Smooth muscle cell (in vitro differentiated cells): ENCODE measurements around the gene IRF9. TPM values are rescaled to one million over a fixed set of nuclear protein-coding genes. Genes with fewer than 3 reads are reported as not detected.

Experiments used
- DNase-seq: peaks from one replicate; lab custom pipeline; 2025; ENCODE audit not compliant: unreplicated experiment; lab: John Stamatoyannopoulos, UW
- H2AFZ ChIP-seq: fragments of 200-600 bp; sonication (generic); 2 replicates; pipeline ENCODE4 v1.6.0; 2016; ENCODE audit warnings: antibody characterized with exemption, low read depth, mild to moderate bottlenecking
- H3F3A ChIP-seq: fragments of 200-600 bp; sonication (generic); 2 replicates; pipeline ENCODE4 v1.6.0; 2017; ENCODE audit warnings: antibody characterized with exemption, low read depth
- H3K27ac ChIP-seq: fragments of 200-600 bp; sonication (generic); 2 replicates; pipeline ENCODE4 v1.5.1; 2016; ENCODE audit warnings: low read depth, mild to moderate bottlenecking
- H3K27me3 ChIP-seq: fragments of 200-600 bp; sonication (generic); 2 replicates; pipeline ENCODE4 v1.6.1; 2016; ENCODE audit warnings: low read depth, mild to moderate bottlenecking
- H3K36me3 ChIP-seq: fragments of 200-600 bp; sonication (generic); 2 replicates; pipeline ENCODE4 v1.5.1; 2016; ENCODE audit warnings: low read depth
- H3K4me1 ChIP-seq: fragments of 200-600 bp; sonication (generic); 2 replicates; pipeline ENCODE4 v1.5.1; 2016; ENCODE audit warnings: low read depth
- H3K4me2 ChIP-seq: fragments of 200-600 bp; sonication (generic); 2 replicates; pipeline ENCODE4 v1.6.0; 2016; ENCODE audit warnings: mild to moderate bottlenecking
- H3K4me3 ChIP-seq: fragments of 200-600 bp; sonication (generic); 2 replicates; pipeline ENCODE4 v1.5.1; 2016; ENCODE audit warnings: mild to moderate bottlenecking
- H3K79me2 ChIP-seq: fragments of 200-600 bp; sonication (generic); 2 replicates; pipeline ENCODE4 v1.6.0; 2016; ENCODE audit warnings: low read depth, mild to moderate bottlenecking
- H3K9ac ChIP-seq: fragments of 200-600 bp; sonication (generic); 2 replicates; pipeline ENCODE4 v1.6.0; 2016; ENCODE audit warnings: low read depth
- H3K9me3 ChIP-seq: fragments of 200-600 bp; sonication (generic); replicated peaks from 2 replicates; pipeline ENCODE4 v1.5.1; 2016; ENCODE audit warnings: low read depth
- H4K20me1 ChIP-seq: fragments of 200-600 bp; sonication (generic); 2 replicates; pipeline ENCODE4 v1.6.0; 2016; ENCODE audit warnings: low read depth
- WGBS: methylation state at CpG from one replicate; pipeline ENCODE4 v1.1.7; 2016; ENCODE audit warnings: low lambda C conversion rate; 5-methylcytosine and 5-hydroxymethylcytosine counted together
- polyA plus RNA-seq: library from polyadenylated mRNA; unstranded; fragments of >200 nt; fragmentation: Nextera tagmentation; extraction: Ambion mirVana; gene quantifications from 2 replicates; pipeline ENCODE4 v1.2.1, GENCODE V29; 2016
- total RNA-seq: library from RNA; depleted of rRNA; stranded (reverse); fragments of >200 nt; gene quantifications from 2 replicates; pipeline ENCODE4 v1.2.3, GENCODE V29; 2014
- TF ChIP-seq, protein P1 (sequence below): fragments of 200-600 bp; sonication (generic); IDR thresholded peaks from 2 replicates; pipeline ENCODE4 v1.5.1; 2017; ENCODE audit warnings: borderline replicate concordance, mild to moderate bottlenecking, antibody characterized with exemption; ENCODE audit not compliant: insufficient read depth, poor library complexity, severe bottlenecking

IRF9 gene
- total and polyA plus RNA-seq, 2 experiments from 2014 or later, result 42.0 to 42.7 TPM

DNA sequence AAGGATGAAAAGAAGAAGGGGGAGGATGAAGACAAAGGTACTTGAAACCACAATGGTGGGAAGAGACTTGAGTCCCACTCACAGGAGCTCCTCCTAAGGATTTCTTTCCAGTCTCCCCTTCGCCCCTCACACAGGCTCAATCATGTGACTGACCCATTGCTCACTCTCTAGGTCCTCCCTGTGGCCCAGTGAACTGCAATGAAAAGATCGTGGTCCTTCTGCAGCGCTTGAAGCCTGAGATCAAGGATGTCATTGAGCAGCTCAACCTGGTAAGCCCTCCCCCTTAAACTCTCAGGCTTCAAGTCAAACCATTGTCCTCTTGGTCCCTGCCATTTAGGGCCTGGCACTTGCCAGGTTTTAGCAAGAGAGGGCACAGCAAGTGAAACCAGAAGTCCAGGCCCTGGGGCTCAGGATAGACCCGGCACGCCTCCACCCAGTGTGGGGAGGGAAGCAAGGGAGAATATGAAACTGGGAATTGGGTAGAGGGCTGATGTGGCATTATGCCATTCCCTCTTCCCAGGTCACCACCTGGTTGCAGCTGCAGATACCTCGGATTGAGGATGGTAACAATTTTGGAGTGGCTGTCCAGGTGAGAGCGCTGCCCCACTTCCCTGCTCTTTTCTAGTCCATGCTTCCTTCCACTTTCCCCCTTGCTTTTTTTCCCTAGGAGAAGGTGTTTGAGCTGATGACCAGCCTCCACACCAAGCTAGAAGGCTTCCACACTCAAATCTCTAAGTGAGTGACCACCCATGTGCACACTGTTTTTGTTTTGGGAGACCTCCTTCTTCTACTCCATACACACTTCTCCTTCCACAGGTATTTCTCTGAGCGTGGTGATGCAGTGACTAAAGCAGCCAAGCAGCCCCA, 23.3 kb upstream of the IRF9 start:
- Histone ChIP-seq H3K27me3 (no peaks in the 10 kb centered on the region), H3K27ac (no peak overlapping the region), H3K4me3 (no peak overlapping the region), H3K9me3 (no peaks in the 10 kb centered on the region), H3K4me2 (no peak overlapping the region), H3K9ac (no peak overlapping the region), H3K4me1 (peaks cover 18% of the 10 kb centered on the region), H3K79me2 (peaks cover 19% of the 10 kb centered on the region), H4K20me1 (peaks cover 8% of the 10 kb centered on the region), H3F3A (peaks cover 2% of the 10 kb centered on the region), H3K36me3 (no peaks in the 10 kb centered on the region), H2AFZ (no peak overlapping the region)
- WGBS, result 98% methylated on average over 8 of the region's 8 CpGs
- no peak for DNase-seq
- TF ChIP-seq, protein P1, sequence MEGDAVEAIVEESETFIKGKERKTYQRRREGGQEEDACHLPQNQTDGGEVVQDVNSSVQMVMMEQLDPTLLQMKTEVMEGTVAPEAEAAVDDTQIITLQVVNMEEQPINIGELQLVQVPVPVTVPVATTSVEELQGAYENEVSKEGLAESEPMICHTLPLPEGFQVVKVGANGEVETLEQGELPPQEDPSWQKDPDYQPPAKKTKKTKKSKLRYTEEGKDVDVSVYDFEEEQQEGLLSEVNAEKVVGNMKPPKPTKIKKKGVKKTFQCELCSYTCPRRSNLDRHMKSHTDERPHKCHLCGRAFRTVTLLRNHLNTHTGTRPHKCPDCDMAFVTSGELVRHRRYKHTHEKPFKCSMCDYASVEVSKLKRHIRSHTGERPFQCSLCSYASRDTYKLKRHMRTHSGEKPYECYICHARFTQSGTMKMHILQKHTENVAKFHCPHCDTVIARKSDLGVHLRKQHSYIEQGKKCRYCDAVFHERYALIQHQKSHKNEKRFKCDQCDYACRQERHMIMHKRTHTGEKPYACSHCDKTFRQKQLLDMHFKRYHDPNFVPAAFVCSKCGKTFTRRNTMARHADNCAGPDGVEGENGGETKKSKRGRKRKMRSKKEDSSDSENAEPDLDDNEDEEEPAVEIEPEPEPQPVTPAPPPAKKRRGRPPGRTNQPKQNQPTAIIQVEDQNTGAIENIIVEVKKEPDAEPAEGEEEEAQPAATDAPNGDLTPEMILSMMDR, result no peak

DNA sequence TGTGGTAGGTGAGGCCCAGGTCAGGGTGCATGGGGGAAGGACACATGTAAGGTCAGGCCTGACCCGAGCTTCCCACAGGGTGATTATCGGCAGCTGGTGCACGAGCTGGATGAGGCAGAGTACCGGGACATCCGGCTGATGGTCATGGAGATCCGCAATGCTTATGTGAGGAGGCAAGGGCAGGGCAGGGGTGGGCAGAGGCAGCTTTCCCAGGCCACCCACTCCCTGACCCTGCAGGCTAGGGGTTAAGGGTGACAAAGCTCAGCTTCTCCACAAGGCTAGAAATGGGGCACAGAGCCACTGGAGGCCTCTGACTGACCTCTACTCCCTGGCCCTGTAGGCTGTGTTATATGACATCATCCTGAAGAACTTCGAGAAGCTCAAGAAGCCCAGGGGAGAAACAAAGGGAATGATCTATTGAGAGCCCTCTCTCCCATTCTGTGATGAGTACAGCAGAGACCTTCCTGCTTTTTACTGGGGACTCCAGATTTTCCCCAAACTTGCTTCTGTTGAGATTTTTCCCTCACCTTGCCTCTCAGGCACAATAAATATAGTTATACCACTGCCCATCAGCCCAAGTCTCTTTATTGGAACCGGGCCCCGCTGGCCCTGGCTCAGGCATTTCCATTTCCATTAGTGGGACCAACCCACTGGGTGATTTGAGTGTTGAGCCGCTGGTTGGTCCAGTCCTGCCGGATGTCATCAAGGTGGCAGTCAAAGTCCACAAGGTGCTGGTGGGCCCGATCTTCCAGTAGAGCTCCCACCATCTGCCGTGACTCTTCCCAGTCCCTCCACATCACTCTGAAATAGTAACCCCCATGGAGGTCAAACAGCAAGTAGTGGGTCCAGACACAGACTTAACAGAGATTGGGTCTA, 22.4 kb upstream of the IRF9 start:
- Histone ChIP-seq H3K4me2 (no peak overlapping the region), H3K36me3 (no peaks in the 10 kb centered on the region), H3K79me2 (peaks cover 19% of the 10 kb centered on the region), H3K27ac (no peak overlapping the region), H3F3A (peaks cover 9% of the 10 kb centered on the region), H4K20me1 (peaks cover 8% of the 10 kb centered on the region), H3K4me3 (no peak overlapping the region), H3K9ac (no peak overlapping the region), H3K9me3 (no peaks in the 10 kb centered on the region), H2AFZ (no peak overlapping the region), H3K27me3 (no peaks in the 10 kb centered on the region), H3K4me1 (peaks cover 18% of the 10 kb centered on the region)
- no peak for DNase-seq
- 96% methylated on average over 13 of the region's 13 CpGs for WGBS
- TF ChIP-seq, protein P1, result no peak

DNA sequence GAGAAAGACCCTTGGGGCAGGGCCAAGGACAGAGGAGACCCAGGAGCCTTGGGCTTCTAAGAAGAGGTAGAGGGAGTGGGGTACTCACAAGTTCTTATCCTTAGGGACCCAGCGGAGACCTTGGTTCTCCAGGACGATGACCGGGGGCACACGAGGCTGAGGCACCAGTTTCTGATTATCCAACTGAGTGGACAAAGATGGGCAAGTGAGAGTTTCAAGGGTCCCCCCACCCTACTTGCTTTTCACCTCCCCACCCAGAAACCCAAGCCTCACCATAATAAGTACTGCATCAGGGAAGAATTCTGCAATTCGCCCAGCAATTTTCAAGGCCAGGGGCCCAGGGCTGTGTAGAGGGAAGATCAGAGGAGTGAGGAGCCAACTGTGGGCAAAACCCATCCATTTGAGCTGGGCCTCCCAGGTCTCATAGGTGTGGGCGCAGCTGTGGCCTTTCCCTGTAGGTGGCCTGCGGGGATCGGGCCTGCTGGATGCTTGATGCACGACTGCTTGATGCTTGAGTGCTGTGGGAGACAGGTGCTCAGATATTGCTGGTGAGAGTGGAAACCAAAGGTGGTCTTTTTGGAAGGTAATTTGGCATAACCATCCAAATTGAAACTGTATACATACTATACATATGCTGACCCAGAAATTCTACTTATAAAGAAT, 21.7 kb upstream of the IRF9 start:
- H2AFZ ChIP-seq, result no peak overlapping the region
- H3F3A ChIP-seq, result peaks cover 10% of the 10 kb centered on the region
- no peak overlapping the region for H3K9ac ChIP-seq
- H3K9me3 ChIP-seq, result no peaks in the 10 kb centered on the region
- peak overlapping the region; percentile 66 for H3K4me3 ChIP-seq
- H3K27ac ChIP-seq, result no peak overlapping the region
- TF ChIP-seq, protein P1, result no peak
- H3K79me2 ChIP-seq, result peaks cover 19% of the 10 kb centered on the region
- peaks cover 18% of the 10 kb centered on the region for H3K4me1 ChIP-seq
- no peaks in the 10 kb centered on the region for H3K36me3 ChIP-seq
- no peak for DNase-seq
- H4K20me1 ChIP-seq, result peaks cover 8% of the 10 kb centered on the region
- H3K4me2 ChIP-seq, result peak overlapping the region; percentile 92
- H3K27me3 ChIP-seq, result no peaks in the 10 kb centered on the region
- 95% methylated on average over 9 of the region's 9 CpGs for WGBS
